Thymus (tissue), 11 donors: ENCODE data around the gene ZNF554. TPM values are rescaled to one million over a fixed set of nuclear protein-coding genes. Genes with fewer than 3 reads are reported as not detected.

Experiments used
- DNase-seq, 9 donors: peaks; one replicate each; pipeline ENCODE4 v3.0.0-alpha.2; 2013; ENCODE audit warnings: low spot score in 9 of 9, low read depth in 6 of 9, missing footprints in 1 of 9
- H3K27ac ChIP-seq, 2 donors: one replicate each; pipeline ENCODE4 v1.5.1; 2013; ENCODE audit warnings: control low read depth in 1 of 2, low read depth in 1 of 2, low read length in 1 of 2, mild to moderate bottlenecking in 1 of 2, moderate library complexity in 1 of 2
- H3K27me3 ChIP-seq, 2 donors: one replicate each; pipeline ENCODE4 v1.5.1; 2013; ENCODE audit warnings: low read length in 1 of 2; ENCODE audit not compliant: control insufficient read depth in 2 of 2, insufficient read depth in 1 of 2
- H3K36me3 ChIP-seq, 2 donors: one replicate each; pipeline ENCODE4 v1.5.1; 2013; ENCODE audit warnings: low read length in 1 of 2, mild to moderate bottlenecking in 1 of 2, moderate library complexity in 1 of 2; ENCODE audit not compliant: control insufficient read depth in 2 of 2, insufficient read depth in 2 of 2
- H3K4me1 ChIP-seq, 2 donors: one replicate each; pipeline ENCODE4 v1.5.1; 2013; ENCODE audit warnings: low read length in 2 of 2; ENCODE audit not compliant: control insufficient read depth in 2 of 2, insufficient read depth in 2 of 2
- H3K4me3 ChIP-seq, 2 donors: one replicate each; pipeline ENCODE4 v1.5.1; 2013; ENCODE audit warnings: low read length in 2 of 2, control low read depth in 1 of 2, mild to moderate bottlenecking in 1 of 2
- H3K9me3 ChIP-seq, 2 donors: one replicate each; pipeline ENCODE4 v1.5.1; 2013; ENCODE audit warnings: low read length in 1 of 2, mild to moderate bottlenecking in 1 of 2; ENCODE audit not compliant: control insufficient read depth in 2 of 2, insufficient read depth in 1 of 2
- WGBS: extraction: QIAGEN DNeasy Blood & Tissue Kit; methylation state at CpG from one replicate; pipeline ENCODE4 v1.1.7; 2013; 5-methylcytosine and 5-hydroxymethylcytosine counted together
- polyA plus RNA-seq: library from polyadenylated mRNA; stranded (reverse); fragments of 200-250 nt; gene quantifications from one replicate; pipeline ENCODE4 v1.2.3, GENCODE V29; 2013
- total RNA-seq: library from RNA; stranded (reverse); fragments of 120-200 nt; gene quantifications from one replicate; pipeline ENCODE4 v1.2.4, GENCODE V29; 2013
- donor health status: healthy.

ZNF554 gene
- total and polyA plus RNA-seq, 2 donors, result 4.4 to 7.1 TPM

GRCh38 chr19:2837430-2837829, 17.8 kb downstream of the ZNF554 start:
- WGBS, result 90% methylated on average over 4 of the region's 4 CpGs
- H3K36me3 ChIP-seq, result peaks cover 20 to 23% of the 10 kb centered on the region in 2 donors
- no peak overlapping the region for H3K4me3 ChIP-seq
- no peak for DNase-seq
- peaks cover 22 to 78% of the 10 kb centered on the region in 2 donors for H3K9me3 ChIP-seq
- H3K27ac ChIP-seq, result no peak overlapping the region
- H3K27me3 ChIP-seq, result peaks cover 0 to 20% of the 10 kb centered on the region in 2 donors
- peaks cover 6 to 12% of the 10 kb centered on the region in 2 donors for H3K4me1 ChIP-seq

- WGBS, result under 1% methylated on average over 106 of the region's 106 CpGs
- peak; percentile 85 to 98 (median 92) for DNase-seq
- H3K36me3 ChIP-seq, result peaks cover 3 to 4% of the 10 kb centered on the region in 2 donors
- peaks cover 1 to 41% of the 10 kb centered on the region in 2 donors for H3K9me3 ChIP-seq
- H3K4me1 ChIP-seq, result peaks cover 9 to 13% of the 10 kb centered on the region in 2 donors
- peak within 1 kb of the TSS; percentile 65 to 91 for H3K4me3 ChIP-seq
- H3K27me3 ChIP-seq, result peaks cover 0 to 27% of the 10 kb centered on the region in 2 donors
- H3K27ac ChIP-seq, result peak within 1 kb of the TSS; percentile 79 to 88
Measured at GRCh38 chr19:2840794-2841791, 21.4 kb downstream of the ZNF554 start, which contains the start of gene ZNF555. TSS of gene ZNF555 (plus strand) at chr19:2841475. CDS start at chr19:2841573, 98 bp downstream.

GRCh38 chr19:2841855-2842574, 22.3 kb downstream of the ZNF554 start:
- H3K4me1 ChIP-seq, result peaks cover 12 to 16% of the 10 kb centered on the region in 2 donors
- H3K9me3 ChIP-seq, result peaks cover 0 to 32% of the 10 kb centered on the region in 2 donors
- peaks cover 0 to 27% of the 10 kb centered on the region in 2 donors for H3K27me3 ChIP-seq
- peaks cover 3 to 5% of the 10 kb centered on the region in 2 donors for H3K36me3 ChIP-seq
- peak in 1 of 9 donors; percentile 10 for DNase-seq
- WGBS, result 5% methylated on average over 62 of the region's 62 CpGs
- peak overlapping the region; percentile 38 to 91 for H3K4me3 ChIP-seq
- no peak overlapping the region for H3K27ac ChIP-seq

DNA sequence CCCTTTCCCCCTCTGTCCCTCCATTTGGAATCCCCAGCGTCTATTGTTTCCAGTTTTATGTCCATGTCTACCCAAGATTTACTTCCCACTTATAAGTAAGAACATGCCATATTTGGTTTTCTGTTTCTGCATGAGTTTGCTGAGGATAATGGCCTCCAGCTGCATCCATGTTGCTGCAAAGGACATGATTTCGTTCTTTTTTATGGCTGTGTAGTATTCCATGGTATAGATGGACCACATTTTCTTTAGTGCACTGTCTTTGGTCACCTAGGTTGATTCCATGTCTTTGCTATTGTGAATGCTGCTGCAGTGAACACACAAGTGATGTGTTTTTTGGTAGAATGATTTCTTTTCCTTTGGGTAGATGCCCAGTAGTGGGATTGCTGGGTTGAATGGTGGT, 25.4 kb downstream of the ZNF554 start:
- DNase-seq, result no peak
- no peak overlapping the region for H3K4me3 ChIP-seq
- no peak overlapping the region for H3K27ac ChIP-seq
- H3K4me1 ChIP-seq, result peaks cover 12 to 16% of the 10 kb centered on the region in 2 donors
- WGBS, result 98% methylated on average over 2 of the region's 2 CpGs
- peaks cover 0 to 30% of the 10 kb centered on the region in 2 donors for H3K9me3 ChIP-seq
- peaks cover 3 to 5% of the 10 kb centered on the region in 2 donors for H3K36me3 ChIP-seq
- H3K27me3 ChIP-seq, result peaks cover 0 to 26% of the 10 kb centered on the region in 2 donors

DNA sequence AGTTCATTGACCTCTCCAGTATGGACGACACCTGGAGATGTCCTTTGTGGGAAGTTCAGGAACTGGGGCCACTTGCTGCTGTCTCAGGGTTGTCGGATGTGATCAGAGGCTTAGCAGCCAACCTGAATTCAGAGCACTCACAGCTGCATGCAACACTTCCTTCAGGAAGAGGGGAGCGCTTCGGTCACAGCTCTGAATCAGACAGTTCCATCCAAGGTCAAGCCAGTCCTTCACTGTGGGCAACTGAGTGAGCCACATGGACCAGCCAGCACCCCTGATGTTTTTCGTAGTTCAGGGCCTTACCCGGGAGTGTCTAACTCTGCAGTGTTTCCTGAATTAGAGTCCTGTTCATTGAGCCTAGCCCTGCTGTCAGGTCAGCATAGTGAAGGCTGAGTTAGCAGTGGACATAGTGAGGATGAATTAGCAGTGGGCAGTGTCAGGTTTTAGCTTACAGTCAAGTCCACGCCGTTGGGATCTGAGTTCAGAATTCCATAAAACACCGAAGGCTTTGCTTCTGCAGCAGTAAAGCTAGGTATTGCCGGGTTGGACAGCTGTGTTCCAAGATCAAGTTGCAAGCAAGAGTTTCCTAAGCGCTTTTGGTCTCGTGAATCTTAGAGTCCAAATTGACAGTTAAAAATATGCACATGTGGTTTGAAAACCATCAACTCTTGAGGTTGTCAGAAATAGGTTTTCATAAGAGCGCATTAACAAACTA, 26.7 kb downstream of the ZNF554 start:
- Histone ChIP-seq H3K4me3 (no peak overlapping the region), H3K27me3 (peaks cover 0 to 14% of the 10 kb centered on the region in 2 donors), H3K4me1 (peaks cover 10 to 12% of the 10 kb centered on the region in 2 donors), H3K36me3 (peaks cover 8 to 9% of the 10 kb centered on the region in 2 donors), H3K9me3 (peaks cover 0 to 24% of the 10 kb centered on the region in 2 donors), H3K27ac (no peak overlapping the region)
- 74% methylated on average over 13 of the region's 13 CpGs for WGBS
- no peak for DNase-seq

DNA sequence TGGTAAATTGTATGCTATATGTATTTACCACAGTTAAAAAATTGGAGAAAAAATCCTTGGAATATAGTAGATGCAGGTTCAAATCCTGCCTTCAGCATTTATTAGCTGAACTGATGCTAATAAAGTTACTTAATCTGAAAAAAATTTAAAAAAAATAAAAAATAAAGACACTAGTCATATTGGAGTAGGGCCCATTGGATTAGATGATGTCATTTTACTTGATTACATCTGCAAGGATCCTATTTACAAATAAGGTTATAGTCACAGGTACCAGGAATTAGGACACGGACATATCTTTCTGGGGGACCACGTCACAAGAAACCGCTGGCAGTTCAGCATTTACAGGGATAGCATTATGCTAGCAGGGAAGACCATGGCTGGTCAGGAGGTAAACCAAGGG, 27.8 kb downstream of the ZNF554 start:
- 98% methylated on average over 3 of the region's 3 CpGs for WGBS
- no peak for DNase-seq
- H3K4me3 ChIP-seq, result no peak overlapping the region
- H3K27ac ChIP-seq, result no peak overlapping the region
- H3K9me3 ChIP-seq, result peaks cover 3 to 28% of the 10 kb centered on the region in 2 donors
- peaks cover 18 to 19% of the 10 kb centered on the region in 2 donors for H3K36me3 ChIP-seq
- peaks cover 4 to 5% of the 10 kb centered on the region in 2 donors for H3K4me1 ChIP-seq
- H3K27me3 ChIP-seq, result peaks cover 0 to 6% of the 10 kb centered on the region in 2 donors

GRCh38 chr19:2848616-2849015, 28.9 kb downstream of the ZNF554 start:
- H3K27ac ChIP-seq, result no peak overlapping the region
- peaks cover 28 to 29% of the 10 kb centered on the region in 2 donors for H3K36me3 ChIP-seq
- H3K4me3 ChIP-seq, result no peak overlapping the region
- WGBS, result 83% methylated on average over 4 of the region's 4 CpGs
- no peak for DNase-seq
- peaks cover 13 to 37% of the 10 kb centered on the region in 2 donors for H3K9me3 ChIP-seq
- no peaks in the 10 kb centered on the region for H3K27me3 ChIP-seq
- H3K4me1 ChIP-seq, result peaks cover 4% of the 10 kb centered on the region in 2 donors

GRCh38 chr19:2850256-2850925, 30.7 kb downstream of the ZNF554 start:
- H3K9me3 ChIP-seq, result peaks cover 14 to 37% of the 10 kb centered on the region in 2 donors
- 91% methylated on average over 3 of the region's 3 CpGs for WGBS
- H3K27ac ChIP-seq, result no peak overlapping the region
- H3K27me3 ChIP-seq, result no peaks in the 10 kb centered on the region
- H3K4me3 ChIP-seq, result no peak overlapping the region
- peaks cover 27 to 34% of the 10 kb centered on the region in 2 donors for H3K36me3 ChIP-seq
- H3K4me1 ChIP-seq, result peaks cover 4% of the 10 kb centered on the region in 2 donors
- DNase-seq, result no peak
